Activated naive CD4-positive, alpha-beta T cell treated with anti-CD3 and anti-CD28 coated beads for 36 hours (primary cell): ENCODE data around the gene SPARC. TPM values are rescaled to one million over a fixed set of nuclear protein-coding genes. Genes with fewer than 3 reads are reported as not detected.

Experiments
- CTCF ChIA-PET: fragments of 350-600 bp; sonication (Branson Sonifier 250); formaldehyde crosslinking; loops from one replicate; lab custom pipeline; 2021; ENCODE audit warnings: antibody characterized with exemption; lab: Charles Lee
- DNase-seq: peaks from one replicate; pipeline ENCODE4 v3.0.0-alpha.2; 2020
- H3K27ac Mint-ChIP-seq: one replicate; pipeline ENCODE4 v1.8.0; 2021; ENCODE audit warnings: mild to moderate bottlenecking, mixed read lengths
- H3K27me3 Mint-ChIP-seq: one replicate; pipeline ENCODE4 v1.8.0; 2021; ENCODE audit warnings: low read depth, mixed read lengths
- H3K36me3 Mint-ChIP-seq: one replicate; pipeline ENCODE4 v1.8.0; 2021; ENCODE audit warnings: low read depth, mixed read lengths
- H3K4me1 Mint-ChIP-seq: one replicate; pipeline ENCODE4 v1.8.0; 2021; ENCODE audit warnings: low read depth, mixed read lengths
- H3K4me3 Mint-ChIP-seq: one replicate; pipeline ENCODE4 v1.8.0; 2021; ENCODE audit warnings: mild to moderate bottlenecking, moderate library complexity, mixed read lengths
- H3K9me3 Mint-ChIP-seq: one replicate; pipeline ENCODE4 v1.8.0; 2021; ENCODE audit warnings: mixed read lengths
- intact Hi-C: fragments of 100-400 bp; cut with micrococcal nuclease; formaldehyde crosslinking; loops from one replicate; pipeline ENCODE4 v1.15.1; 2023
- total RNA-seq, 2 experiments: library from RNA; stranded (reverse); gene quantifications; one replicate each; pipeline ENCODE4 v1.2.3, GENCODE V29; 2021

Gene SPARC
- total RNA-seq, 2 experiments from 2014 or later = 0.20 to 0.45 TPM

GRCh38 chr5:151719228-151720000 is 32.7 kb upstream of the SPARC start:
- Mint-ChIP-seq H3K4me3 (no peak overlapping the region), H3K36me3 (peaks cover 2% of the 10 kb centered on the region), H3K9me3 (no peaks in the 10 kb centered on the region), H3K27me3 (no peaks in the 10 kb centered on the region), H3K4me1 (peaks cover 12% of the 10 kb centered on the region), H3K27ac (no peak overlapping the region)
- peak; percentile 55 for DNase-seq
- intact Hi-C loops = loop anchor here (1.0 kb wide), 1 partner anchor 60 kb away; no protein-coding TSS in a partner anchor
- CTCF ChIA-PET = interaction anchor here (0.6 to 3.5 kb wide), 7 partner anchors 12 to 67 kb away, joined by 3 to 23 read pairs (median 5); no protein-coding TSS in a partner anchor

- CTCF ChIA-PET = interaction anchor here (0.6 to 1.6 kb wide), 4 partner anchors 11 to 60 kb away, joined by 3 to 8 read pairs (median 4); no protein-coding TSS in a partner anchor
- Mint-ChIP-seq H3K27me3 (no peaks in the 10 kb centered on the region), H3K9me3 (no peaks in the 10 kb centered on the region), H3K36me3 (peaks cover 2% of the 10 kb centered on the region), H3K27ac (no peak overlapping the region), H3K4me3 (no peak overlapping the region), H3K4me1 (peaks cover 12% of the 10 kb centered on the region)
- intact Hi-C loops = loop anchor here (1.0 kb wide), 1 partner anchor 59 kb away; no protein-coding TSS in a partner anchor
- DNase-seq = no peak
Measured at GRCh38 chr5:151718646-151719045, 31.9 kb upstream of the SPARC start.

GRCh38 chr5:151718153-151718552 is 31.4 kb upstream of the SPARC start:
- CTCF ChIA-PET = interaction anchor here (0.7 to 2.4 kb wide), 4 partner anchors 22 to 66 kb away, joined by 3 to 8 read pairs (median 5); no protein-coding TSS in a partner anchor
- no peak for DNase-seq
- Mint-ChIP-seq H3K36me3 (peaks cover 2% of the 10 kb centered on the region), H3K4me3 (no peak overlapping the region), H3K4me1 (peaks cover 12% of the 10 kb centered on the region), H3K9me3 (no peaks in the 10 kb centered on the region), H3K27ac (no peak overlapping the region), H3K27me3 (no peaks in the 10 kb centered on the region)
- intact Hi-C loops = no loop called here

GRCh38 chr5:151717416-151717815 is 30.7 kb upstream of the SPARC start:
- DNase-seq = no peak
- Mint-ChIP-seq H3K27ac (no peak overlapping the region), H3K9me3 (peaks cover 3% of the 10 kb centered on the region), H3K36me3 (peaks cover 4% of the 10 kb centered on the region), H3K27me3 (peaks cover 4% of the 10 kb centered on the region), H3K4me3 (no peak overlapping the region), H3K4me1 (peaks cover 12% of the 10 kb centered on the region)
- intact Hi-C loops = no loop called here
- CTCF ChIA-PET = interaction anchor here (0.9 to 2.4 kb wide), 3 partner anchors 23 to 65 kb away, joined by 4 to 8 read pairs (median 6); no protein-coding TSS in a partner anchor

GRCh38 chr5:151709109-151709735 is 22.5 kb upstream of the SPARC start:
- Mint-ChIP-seq H3K27me3 (peaks cover 4% of the 10 kb centered on the region), H3K27ac (no peak overlapping the region), H3K4me1 (no peaks in the 10 kb centered on the region), H3K9me3 (peaks cover 3% of the 10 kb centered on the region), H3K4me3 (no peak overlapping the region), H3K36me3 (peaks cover 2% of the 10 kb centered on the region)
- CTCF ChIA-PET = interaction anchor here (1.3 kb wide), 1 partner anchor 31 kb away, joined by 3 read pairs; no protein-coding TSS in a partner anchor
- intact Hi-C loops = no loop called here
- no peak for DNase-seq

- Mint-ChIP-seq H3K27ac (no peak overlapping the region), H3K9me3 (peaks cover 2% of the 10 kb centered on the region), H3K4me1 (no peaks in the 10 kb centered on the region), H3K36me3 (peaks cover 2% of the 10 kb centered on the region), H3K27me3 (peaks cover 4% of the 10 kb centered on the region), H3K4me3 (no peak overlapping the region)
- intact Hi-C loops = no loop called here
- CTCF ChIA-PET = interaction anchor here (1.4 kb wide), 1 partner anchor 11 kb away, joined by 5 read pairs; no protein-coding TSS in a partner anchor
- DNase-seq = no peak
Measured at GRCh38 chr5:151708126-151708525, 21.4 kb upstream of the SPARC start.

- no peak for DNase-seq
- no peak overlapping the region for H3K4me3 Mint-ChIP-seq
- intact Hi-C loops = no loop called here
- H3K4me1 Mint-ChIP-seq = no peaks in the 10 kb centered on the region
- H3K9me3 Mint-ChIP-seq = no peaks in the 10 kb centered on the region
- CTCF ChIA-PET = interaction anchor here (1.4 kb wide), 1 partner anchor 12 kb away, joined by 5 read pairs; no protein-coding TSS in a partner anchor
- no peaks in the 10 kb centered on the region for H3K27me3 Mint-ChIP-seq
- H3K27ac Mint-ChIP-seq = no peak overlapping the region
- no peaks in the 10 kb centered on the region for H3K36me3 Mint-ChIP-seq
Measured at GRCh38 chr5:151707567-151707966, 20.9 kb upstream of the SPARC start.

- Mint-ChIP-seq H3K4me1 (no peaks in the 10 kb centered on the region), H3K36me3 (no peaks in the 10 kb centered on the region), H3K4me3 (no peak overlapping the region), H3K27ac (no peak overlapping the region), H3K9me3 (no peaks in the 10 kb centered on the region), H3K27me3 (no peaks in the 10 kb centered on the region)
- intact Hi-C loops = no loop called here
- CTCF ChIA-PET = interaction anchor here (0.6 to 1.4 kb wide), 3 partner anchors 12 to 59 kb away, joined by 3 to 5 read pairs (median 3); no protein-coding TSS in a partner anchor
- DNase-seq = no peak
Measured at GRCh38 chr5:151706906-151707305, 20.2 kb upstream of the SPARC start.

- Mint-ChIP-seq H3K27ac (no peak overlapping the region), H3K4me1 (no peaks in the 10 kb centered on the region), H3K4me3 (no peak overlapping the region), H3K9me3 (no peaks in the 10 kb centered on the region), H3K36me3 (no peaks in the 10 kb centered on the region), H3K27me3 (no peaks in the 10 kb centered on the region)
- CTCF ChIA-PET = interaction anchor here (0.6 kb wide), 1 partner anchor 1265 kb away, joined by 3 read pairs; no protein-coding TSS in a partner anchor
- no peak for DNase-seq
- intact Hi-C loops = no loop called here
Measured at GRCh38 chr5:151703780-151704179, 17.1 kb upstream of the SPARC start.

- Mint-ChIP-seq H3K27me3 (no peaks in the 10 kb centered on the region), H3K4me1 (no peaks in the 10 kb centered on the region), H3K9me3 (no peaks in the 10 kb centered on the region), H3K36me3 (no peaks in the 10 kb centered on the region), H3K27ac (no peak overlapping the region), H3K4me3 (no peak overlapping the region)
- no peak for DNase-seq
- intact Hi-C loops = no loop called here
- CTCF ChIA-PET = no interaction called here
Measured at GRCh38 chr5:151703227-151703626, 16.5 kb upstream of the SPARC start.

- no peak for DNase-seq
- no peaks in the 10 kb centered on the region for H3K36me3 Mint-ChIP-seq
- CTCF ChIA-PET = no interaction called here
Measured at GRCh38 chr5:151700820-151701219, 14.1 kb upstream of the SPARC start.

GRCh38 chr5:151700296-151700695 is 13.6 kb upstream of the SPARC start:
- Mint-ChIP-seq H3K4me3 (no peak overlapping the region), H3K4me1 (no peaks in the 10 kb centered on the region), H3K27me3 (no peaks in the 10 kb centered on the region), H3K9me3 (no peaks in the 10 kb centered on the region), H3K36me3 (no peaks in the 10 kb centered on the region), H3K27ac (no peak overlapping the region)
- CTCF ChIA-PET = no interaction called here
- intact Hi-C loops = no loop called here
- DNase-seq = no peak

More at GRCh38 chr5:151700820-151701219, 14.1 kb upstream of the SPARC start:
- no peak overlapping the region for H3K4me3 Mint-ChIP-seq
- no peak overlapping the region for H3K27ac Mint-ChIP-seq
- intact Hi-C loops = no loop called here
- H3K9me3 Mint-ChIP-seq = no peaks in the 10 kb centered on the region
- no peaks in the 10 kb centered on the region for H3K4me1 Mint-ChIP-seq
- H3K27me3 Mint-ChIP-seq = no peaks in the 10 kb centered on the region
